Measurements from ENCODE around the gene GRIK2. TPM values are rescaled to one million over a fixed set of nuclear protein-coding genes. Genes with fewer than 3 reads are reported as not detected.

GRIK2 gene
- total and polyA plus RNA-seq, 2 of the 4 experiments (the other 2 are of a cell fraction): 8.2 to 15.2 TPM

DNA sequence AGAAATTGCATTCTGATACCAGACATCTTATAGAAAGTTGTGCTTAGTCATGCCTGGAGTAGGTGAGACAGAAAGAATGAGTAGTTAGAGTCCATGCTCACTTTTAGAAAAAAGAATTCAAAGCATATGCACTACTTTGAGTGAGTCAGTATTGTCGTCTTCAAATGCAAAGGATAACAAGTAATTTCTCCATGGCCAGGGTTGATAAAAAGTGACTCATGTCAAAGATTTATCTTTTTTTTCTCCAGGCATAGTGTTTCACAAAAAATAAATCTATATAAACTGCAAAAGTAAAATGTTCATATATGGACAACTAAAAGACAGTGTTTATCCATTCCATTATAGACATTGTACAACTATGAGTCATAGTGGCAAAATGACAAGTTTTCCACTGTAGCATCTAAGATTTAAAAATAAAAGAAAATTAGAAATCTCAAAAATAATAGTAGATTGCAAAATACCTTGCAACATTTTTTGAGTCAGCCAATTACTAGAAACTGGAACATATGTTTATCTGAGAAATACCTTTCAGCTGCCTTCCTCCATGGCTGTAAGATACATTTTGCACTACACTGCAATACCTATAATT lies 329.6 kb downstream of the GRIK2 start:
- WGBS, 2 experiments (ENCODE audit: extremely low coverage in 2 of 2, insufficient read length in 1 of 2): no CpG with 5 or more reads among the region's 1 CpG
- Histone ChIP-seq H4K20me1 (ENCODE audit: insufficient read depth, low read length) (no peaks in the 10 kb centered on the region), H4K8ac (ENCODE audit: low read depth in 2 of 2, low read length in 2 of 2) (peak overlapping the region; percentile 87 to 94), H4K91ac (ENCODE audit: insufficient read depth, low read depth, low read length) (peak overlapping the region; percentile 68; the same call in 1 of the 2 replicates), H3K27me3 (ENCODE audit: control insufficient read depth, insufficient read depth, low read length) (no peaks in the 10 kb centered on the region), H3K4me3 (ENCODE audit: insufficient read depth, low read depth, low read length) (no peak overlapping the region), H2AFZ (replicated peaks; ENCODE audit: low read length, poor library complexity) (no peak overlapping the region), H3K4me1 (ENCODE audit: control insufficient read depth, insufficient read depth, low read length) (peaks cover 4% of the 10 kb centered on the region), H3K4me2 (ENCODE audit: low read depth, low read length) (peak overlapping the region; percentile 93; the same call in 1 of the 2 replicates), H2BK20ac (ENCODE audit: low read depth, low read length) (peak overlapping the region; percentile 94; the same call in 1 of the 2 replicates), H3K14ac (replicated peaks; ENCODE audit: low read depth, low read length) (peak overlapping the region; percentile 57; the same call in 1 of the 2 replicates), H2AK9ac (replicated peaks; ENCODE audit: low read depth, low read length, poor library complexity) (no peak overlapping the region), H3K56ac (ENCODE audit: extremely low read depth, insufficient read depth, low read length) (peak overlapping the region; percentile 74), H2AK5ac (ENCODE audit: low read depth, low read length) (no peak overlapping the region), H3K79me1 (ENCODE audit: low read depth in 1 of 2, low read length in 2 of 2) (0 out of 4 replicates have a peak, but pooled peaks cover 0 to 2% of the 10 kb centered on the region in 2 experiments), H3K9ac (ENCODE audit: low read depth, low read length) (no peak overlapping the region; the same call in 1 of the 2 replicates), H3K36me3 (ENCODE audit: control insufficient read depth, insufficient read depth, low read length) (no peaks in the 10 kb centered on the region), H2BK15ac (ENCODE audit: low read depth, low read length) (peak overlapping the region; percentile 47; the same call in 1 of the 3 replicates), H3K27ac (ENCODE audit: insufficient read depth, low read length) (peak overlapping the region; percentile 81), H4K5ac (ENCODE audit: low read depth, low read length) (peak overlapping the region; percentile 100; the same call in 1 of the 2 replicates), H3K23ac (ENCODE audit: low read depth, low read length) (peak overlapping the region; percentile 89; the same call in 1 of the 2 replicates), H3K9me1 (ENCODE audit: insufficient read depth, low read length) (no peaks in the 10 kb centered on the region), H2BK5ac (ENCODE audit: low read depth, low read length, poor library complexity, severe bottlenecking) (peak overlapping the region; percentile 99), H3K4ac (ENCODE audit: low read depth, low read length) (peak overlapping the region; percentile 82; the same call in 1 of the 2 replicates), H3K9me3 (ENCODE audit: control insufficient read depth, insufficient read depth, low read length) (no peaks in the 10 kb centered on the region), H3K18ac (ENCODE audit: low read depth, low read length) (peak overlapping the region; percentile 100; the same call in 1 of the 2 replicates), H2BK120ac (ENCODE audit: low read depth, low read length) (peak overlapping the region; percentile 98)
- dilution Hi-C loops (cut with HindIII; ENCODE audit: low sequenced_read_pairs, unreplicated experiment) (no loop called here), intact Hi-C loops (cut with micrococcal nuclease) (loop anchor here (2.0 to 5.0 kb wide), 3 partner anchors 126 to 324 kb away; no protein-coding TSS in a partner anchor), in situ Hi-C loops (cut with MboI; ENCODE audit: low sequenced_read_pairs) (no loop called here)
- DNase-seq: peak; percentile 98
- ChIA-PET CTCF (no interaction called here), POLR2A (ENCODE audit: unreplicated experiment) (no interaction called here)
- no TSS peak for BruUV-seq (replicated peaks)
- peak; percentile 91 for ATAC-seq (ENCODE audit: low read depth)
- TF ChIP-seq, protein P1, sequence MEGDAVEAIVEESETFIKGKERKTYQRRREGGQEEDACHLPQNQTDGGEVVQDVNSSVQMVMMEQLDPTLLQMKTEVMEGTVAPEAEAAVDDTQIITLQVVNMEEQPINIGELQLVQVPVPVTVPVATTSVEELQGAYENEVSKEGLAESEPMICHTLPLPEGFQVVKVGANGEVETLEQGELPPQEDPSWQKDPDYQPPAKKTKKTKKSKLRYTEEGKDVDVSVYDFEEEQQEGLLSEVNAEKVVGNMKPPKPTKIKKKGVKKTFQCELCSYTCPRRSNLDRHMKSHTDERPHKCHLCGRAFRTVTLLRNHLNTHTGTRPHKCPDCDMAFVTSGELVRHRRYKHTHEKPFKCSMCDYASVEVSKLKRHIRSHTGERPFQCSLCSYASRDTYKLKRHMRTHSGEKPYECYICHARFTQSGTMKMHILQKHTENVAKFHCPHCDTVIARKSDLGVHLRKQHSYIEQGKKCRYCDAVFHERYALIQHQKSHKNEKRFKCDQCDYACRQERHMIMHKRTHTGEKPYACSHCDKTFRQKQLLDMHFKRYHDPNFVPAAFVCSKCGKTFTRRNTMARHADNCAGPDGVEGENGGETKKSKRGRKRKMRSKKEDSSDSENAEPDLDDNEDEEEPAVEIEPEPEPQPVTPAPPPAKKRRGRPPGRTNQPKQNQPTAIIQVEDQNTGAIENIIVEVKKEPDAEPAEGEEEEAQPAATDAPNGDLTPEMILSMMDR (conservative IDR thresholded peaks at IDR 0.05; ENCODE audit: low read depth, low read length): no peak
- TF ChIP-seq CHD1 (IDR thresholded peaks at IDR 0.05; ENCODE audit: low read depth, low read length): no peak
- no peak for TF ChIP-seq RCOR1 (IDR thresholded peaks at IDR 0.05; ENCODE audit: insufficient replicate concordance, low read length)
- TF ChIP-seq MXI1 (IDR thresholded peaks at IDR 0.05; ENCODE audit: borderline replicate concordance, low read depth, low read length): no peak
- peak; percentile 97 for TF ChIP-seq CEBPB (IDR thresholded peaks at IDR 0.05; ENCODE audit: low read depth, low read length)
- no peak for TF ChIP-seq POLR2A (IDR thresholded peaks at IDR 0.05; ENCODE audit: low read depth, low read length)
- no peak for TF ChIP-seq RFX5 (IDR thresholded peaks at IDR 0.05; ENCODE audit: low read depth, low read length)
- TF ChIP-seq, protein P2, sequence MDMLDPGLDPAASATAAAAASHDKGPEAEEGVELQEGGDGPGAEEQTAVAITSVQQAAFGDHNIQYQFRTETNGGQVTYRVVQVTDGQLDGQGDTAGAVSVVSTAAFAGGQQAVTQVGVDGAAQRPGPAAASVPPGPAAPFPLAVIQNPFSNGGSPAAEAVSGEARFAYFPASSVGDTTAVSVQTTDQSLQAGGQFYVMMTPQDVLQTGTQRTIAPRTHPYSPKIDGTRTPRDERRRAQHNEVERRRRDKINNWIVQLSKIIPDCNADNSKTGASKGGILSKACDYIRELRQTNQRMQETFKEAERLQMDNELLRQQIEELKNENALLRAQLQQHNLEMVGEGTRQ (IDR thresholded peaks at IDR 0.05; ENCODE audit: low read depth, low read length): no peak
- no peak for TF ChIP-seq MAZ (IDR thresholded peaks at IDR 0.05; ENCODE audit: borderline replicate concordance, low read depth, low read length)
- TF ChIP-seq, protein P3, sequence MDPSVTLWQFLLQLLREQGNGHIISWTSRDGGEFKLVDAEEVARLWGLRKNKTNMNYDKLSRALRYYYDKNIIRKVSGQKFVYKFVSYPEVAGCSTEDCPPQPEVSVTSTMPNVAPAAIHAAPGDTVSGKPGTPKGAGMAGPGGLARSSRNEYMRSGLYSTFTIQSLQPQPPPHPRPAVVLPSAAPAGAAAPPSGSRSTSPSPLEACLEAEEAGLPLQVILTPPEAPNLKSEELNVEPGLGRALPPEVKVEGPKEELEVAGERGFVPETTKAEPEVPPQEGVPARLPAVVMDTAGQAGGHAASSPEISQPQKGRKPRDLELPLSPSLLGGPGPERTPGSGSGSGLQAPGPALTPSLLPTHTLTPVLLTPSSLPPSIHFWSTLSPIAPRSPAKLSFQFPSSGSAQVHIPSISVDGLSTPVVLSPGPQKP (IDR thresholded peaks at IDR 0.05; ENCODE audit: borderline replicate concordance, low read depth, low read length): no peak
- no peak for TF ChIP-seq SMC3 (IDR thresholded peaks at IDR 0.05; ENCODE audit: low read depth, low read length)
- peak; percentile 45 for TF ChIP-seq MAFK (IDR thresholded peaks at IDR 0.05; ENCODE audit: low read depth, low read length)
- TF ChIP-seq FOS (IDR thresholded peaks at IDR 0.05; ENCODE audit: low read depth, low read length): peak; percentile 96
- TF ChIP-seq NFE2L2 (IDR thresholded peaks at IDR 0.05; ENCODE audit: low read depth, low read length): peak; percentile 84
- TF ChIP-seq BHLHE40 (IDR thresholded peaks at IDR 0.05; ENCODE audit: low read depth, low read length): peak; percentile 21; the same call in 1 of the 2 replicates

Data from IMR-90 (cell line).